Esophagus muscularis mucosa (tissue), 4 donors: ENCODE measurements around the gene DAAM1.

Source experiments
- EP300 ChIP-seq: sonication (generic); formaldehyde crosslinking; IDR thresholded peaks from one replicate; pipeline ENCODE4 v1.6.1; 2017; ENCODE audit warnings: antibody characterized with exemption
- POLR2A ChIP-seq: fragments of 450-650 bp; IDR thresholded peaks from one replicate; pipeline ENCODE4 v1.6.1; 2017; ENCODE audit warnings: antibody characterized with exemption, moderate library complexity, mild to moderate bottlenecking, low read depth
- POLR2AphosphoS5 ChIP-seq, 2 donors: sonication (generic); formaldehyde crosslinking; IDR thresholded peaks; one replicate each; pipeline ENCODE4 v1.6.1; 2017; ENCODE audit warnings: antibody characterized with exemption in 2 of 2
- TF ChIP-seq, protein P1 (sequence below), 3 experiments: fragments of 200-600 bp in 2 of 3; fragments of 450-650 bp in 1 of 3; sonication (generic) in 2 of 3; IDR thresholded peaks; one replicate each; pipeline ENCODE4 v1.5.1; 2017 to 2019; ENCODE audit warnings: antibody characterized with exemption in 3 of 3, mild to moderate bottlenecking in 2 of 3, moderate library complexity in 1 of 3

DNA sequence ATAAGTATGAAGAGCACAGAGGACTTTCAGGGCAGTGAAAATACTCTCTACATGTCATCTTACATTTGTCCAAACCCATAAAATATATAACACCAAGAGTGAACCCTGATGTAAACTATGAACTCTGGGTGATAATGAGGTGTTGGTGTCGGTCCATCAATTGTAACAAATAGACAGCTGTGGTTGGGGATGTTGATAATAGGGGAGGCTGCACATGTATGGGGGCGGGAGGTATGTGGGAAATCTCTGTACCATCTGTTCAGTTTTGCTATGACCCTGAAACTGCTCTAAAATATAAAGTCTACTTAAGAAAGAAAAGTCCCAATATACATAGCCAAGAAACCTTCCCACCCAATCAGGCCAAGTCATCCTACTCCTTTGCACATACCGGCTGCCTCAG, 188.2 kb downstream of the DAAM1 start:
- TF ChIP-seq POLR2A = no peak
- TF ChIP-seq, protein P1, sequence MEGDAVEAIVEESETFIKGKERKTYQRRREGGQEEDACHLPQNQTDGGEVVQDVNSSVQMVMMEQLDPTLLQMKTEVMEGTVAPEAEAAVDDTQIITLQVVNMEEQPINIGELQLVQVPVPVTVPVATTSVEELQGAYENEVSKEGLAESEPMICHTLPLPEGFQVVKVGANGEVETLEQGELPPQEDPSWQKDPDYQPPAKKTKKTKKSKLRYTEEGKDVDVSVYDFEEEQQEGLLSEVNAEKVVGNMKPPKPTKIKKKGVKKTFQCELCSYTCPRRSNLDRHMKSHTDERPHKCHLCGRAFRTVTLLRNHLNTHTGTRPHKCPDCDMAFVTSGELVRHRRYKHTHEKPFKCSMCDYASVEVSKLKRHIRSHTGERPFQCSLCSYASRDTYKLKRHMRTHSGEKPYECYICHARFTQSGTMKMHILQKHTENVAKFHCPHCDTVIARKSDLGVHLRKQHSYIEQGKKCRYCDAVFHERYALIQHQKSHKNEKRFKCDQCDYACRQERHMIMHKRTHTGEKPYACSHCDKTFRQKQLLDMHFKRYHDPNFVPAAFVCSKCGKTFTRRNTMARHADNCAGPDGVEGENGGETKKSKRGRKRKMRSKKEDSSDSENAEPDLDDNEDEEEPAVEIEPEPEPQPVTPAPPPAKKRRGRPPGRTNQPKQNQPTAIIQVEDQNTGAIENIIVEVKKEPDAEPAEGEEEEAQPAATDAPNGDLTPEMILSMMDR (IDR thresholded peaks at IDR 0.05) = no peak
- TF ChIP-seq POLR2AphosphoS5 (IDR thresholded peaks at IDR 0.05) = no peak
- TF ChIP-seq EP300 = no peak
